ENCODE data around the gene TBC1D17. TPM values are rescaled to one million over a fixed set of nuclear protein-coding genes. Genes with fewer than 3 reads are reported as not detected.
A peak's percentile ranks its signal among the peaks of the same experiment; 100 is the strongest.

The TBC1D17 gene
- total RNA-seq, 1 donor from 2014 or later, result 2.1 TPM

- Histone ChIP-seq H3K4me3 (ENCODE audit: low read depth, low read length) (no peak overlapping the region), H3K27me3 (ENCODE audit: control insufficient read depth, insufficient read depth, low read length) (no peaks in the 10 kb centered on the region), H3K36me3 (ENCODE audit: control insufficient read depth, insufficient read depth, low read length) (peaks cover 30% of the 10 kb centered on the region)
- FAIRE-seq (no peak), DNase-seq (ENCODE audit: low read depth) (no peak)
- no peak for TF ChIP-seq CTCF (IDR thresholded peaks at IDR 0.05; ENCODE audit: insufficient read depth, low read length, severe bottlenecking)
Measured at GRCh38 chr19:49861107-49861506, 16.4 kb upstream of the TBC1D17 start.

- TF ChIP-seq CTCF (IDR thresholded peaks at IDR 0.05; ENCODE audit: insufficient read depth, low read length, severe bottlenecking), result no peak
- Histone ChIP-seq H3K4me3 (ENCODE audit: low read depth, low read length) (no peak overlapping the region), H3K36me3 (ENCODE audit: control insufficient read depth, insufficient read depth, low read length) (peaks cover 30% of the 10 kb centered on the region), H3K27me3 (ENCODE audit: control insufficient read depth, insufficient read depth, low read length) (no peaks in the 10 kb centered on the region)
- no peak for FAIRE-seq
- no peak for DNase-seq (ENCODE audit: low read depth)
Measured at GRCh38 chr19:49861541-49862378, 15.7 kb upstream of the TBC1D17 start.

- no peak for FAIRE-seq
- DNase-seq (ENCODE audit: low read depth), result no peak
- H3K27me3 ChIP-seq (ENCODE audit: control insufficient read depth, insufficient read depth, low read length), result no peaks in the 10 kb centered on the region
- H3K4me3 ChIP-seq (ENCODE audit: low read depth, low read length), result no peak overlapping the region
- TF ChIP-seq CTCF (IDR thresholded peaks at IDR 0.05; ENCODE audit: insufficient read depth, low read length, severe bottlenecking), result no peak
- peaks cover 29% of the 10 kb centered on the region for H3K36me3 ChIP-seq (ENCODE audit: control insufficient read depth, insufficient read depth, low read length)
Measured at GRCh38 chr19:49862391-49863253, 14.9 kb upstream of the TBC1D17 start.

- DNase-seq (ENCODE audit: low read depth) (no peak), FAIRE-seq (peak; percentile 13)
- Histone ChIP-seq H3K4me3 (ENCODE audit: low read depth, low read length) (no peak overlapping the region), H3K27me3 (ENCODE audit: control insufficient read depth, insufficient read depth, low read length) (no peaks in the 10 kb centered on the region), H3K36me3 (ENCODE audit: control insufficient read depth, insufficient read depth, low read length) (peaks cover 24% of the 10 kb centered on the region)
- TF ChIP-seq CTCF (IDR thresholded peaks at IDR 0.05; ENCODE audit: insufficient read depth, low read length, severe bottlenecking), result no peak
Measured at GRCh38 chr19:49863254-49863934, 14.1 kb upstream of the TBC1D17 start.

- no peak for TF ChIP-seq CTCF (IDR thresholded peaks at IDR 0.05; ENCODE audit: insufficient read depth, low read length, severe bottlenecking)
- no peak overlapping the region for H3K4me3 ChIP-seq (ENCODE audit: low read depth, low read length)
Measured at GRCh38 chr19:49863935-49864320, 13.6 kb upstream of the TBC1D17 start.

More at GRCh38 chr19:49863935-49864320, 13.6 kb upstream of the TBC1D17 start:
- no peaks in the 10 kb centered on the region for H3K27me3 ChIP-seq (ENCODE audit: control insufficient read depth, insufficient read depth, low read length)
- H3K36me3 ChIP-seq (ENCODE audit: control insufficient read depth, insufficient read depth, low read length), result peaks cover 22% of the 10 kb centered on the region
- no peak for DNase-seq (ENCODE audit: low read depth)
- no peak for FAIRE-seq
